ENCODE results near the gene C2.

Gene C2

GRCh38 chr6:31952890-31953289, 25.4 kb downstream of the C2 start:
- in situ Hi-C loops (cut with MboI; ENCODE audit: low sequenced_read_pairs), result loop anchor here (25.0 kb wide), 1 partner anchor 291 kb away; the partner anchor contains the start of genes APOM, BAG6, C6orf47 and CSNK2B

GRCh38 chr6:31954511-31954910, 27.0 kb downstream of the C2 start:
- in situ Hi-C loops (cut with MboI; ENCODE audit: low sequenced_read_pairs), result loop anchor here (25.0 kb wide), 1 partner anchor 292 kb away; the partner anchor contains the start of genes APOM, BAG6, C6orf47 and CSNK2B

- in situ Hi-C loops (cut with MboI; ENCODE audit: low sequenced_read_pairs), result loop anchor here (25.0 kb wide), 1 partner anchor 294 kb away; the partner anchor contains the start of genes APOM, BAG6, C6orf47 and CSNK2B
Measured at GRCh38 chr6:31956796-31957195, 29.3 kb downstream of the C2 start.

- in situ Hi-C loops (cut with MboI; ENCODE audit: low sequenced_read_pairs), result loop anchor here (25.0 kb wide), 1 partner anchor 296 kb away; the partner anchor contains the start of genes APOM, BAG6, C6orf47 and CSNK2B
Measured at GRCh38 chr6:31958412-31958740, 30.9 kb downstream of the C2 start.

GRCh38 chr6:31958741-31959739, 31.5 kb downstream of the C2 start, which contains the start of the genes NELFE and SKIC2:
TSS of gene NELFE (minus strand) at chr6:31958971. CDS start at chr6:31958446, 525 bp downstream.
TSS of gene SKIC2 (plus strand) at chr6:31959175. CDS start at chr6:31959193, 18 bp downstream.
- in situ Hi-C loops (cut with MboI; ENCODE audit: low sequenced_read_pairs), result loop anchor here (25.0 kb wide), 1 partner anchor 297 kb away; the partner anchor contains the start of genes APOM, BAG6, C6orf47 and CSNK2B

GRCh38 chr6:31961616-31962015, 34.1 kb downstream of the C2 start:
- in situ Hi-C loops (cut with MboI; ENCODE audit: low sequenced_read_pairs), result loop anchor here (25.0 kb wide), 1 partner anchor 299 kb away; the partner anchor contains the start of genes APOM, BAG6, C6orf47 and CSNK2B

- in situ Hi-C loops (cut with MboI; ENCODE audit: low sequenced_read_pairs), result loop anchor here (25.0 kb wide), 1 partner anchor 302 kb away; the partner anchor contains the start of genes APOM, BAG6, C6orf47 and CSNK2B
Measured at GRCh38 chr6:31963921-31964320, 36.4 kb downstream of the C2 start.

- in situ Hi-C loops (cut with MboI; ENCODE audit: low sequenced_read_pairs), result loop anchor here (25.0 kb wide), 1 partner anchor 303 kb away; the partner anchor contains the start of genes APOM, BAG6, C6orf47 and CSNK2B
Measured at GRCh38 chr6:31965700-31966099, 38.2 kb downstream of the C2 start.

- in situ Hi-C loops (cut with MboI; ENCODE audit: low sequenced_read_pairs), result loop anchor here (25.0 kb wide), 1 partner anchor 304 kb away; the partner anchor contains the start of genes APOM, BAG6, C6orf47 and CSNK2B
Measured at GRCh38 chr6:31966506-31966905, 39.0 kb downstream of the C2 start.

- in situ Hi-C loops (cut with MboI; ENCODE audit: low sequenced_read_pairs), result loop anchor here (25.0 kb wide), 1 partner anchor 305 kb away; the partner anchor contains the start of genes APOM, BAG6, C6orf47 and CSNK2B
Measured at GRCh38 chr6:31966997-31967925, 39.7 kb downstream of the C2 start.

GRCh38 chr6:31967926-31968320, 40.4 kb downstream of the C2 start:
- in situ Hi-C loops (cut with MboI; ENCODE audit: low sequenced_read_pairs), result loop anchor here (25.0 kb wide), 1 partner anchor 306 kb away; the partner anchor contains the start of genes APOM, BAG6, C6orf47 and CSNK2B

- in situ Hi-C loops (cut with MboI; ENCODE audit: low sequenced_read_pairs), result loop anchor here (25.0 kb wide), 1 partner anchor 306 kb away; the partner anchor contains the start of genes APOM, BAG6, C6orf47 and CSNK2B
Measured at GRCh38 chr6:31968326-31968725, 40.8 kb downstream of the C2 start.

GRCh38 chr6:31968791-31969711, 41.5 kb downstream of the C2 start:
- in situ Hi-C loops (cut with MboI; ENCODE audit: low sequenced_read_pairs), result loop anchor here (25.0 kb wide), 1 partner anchor 307 kb away; the partner anchor contains the start of genes APOM, BAG6, C6orf47 and CSNK2B

- in situ Hi-C loops (cut with MboI; ENCODE audit: low sequenced_read_pairs), result loop anchor here (25.0 kb wide), 1 partner anchor 308 kb away; the partner anchor contains the start of genes APOM, BAG6, C6orf47 and CSNK2B
Measured at GRCh38 chr6:31969712-31970603, 42.4 kb downstream of the C2 start.

- in situ Hi-C loops (cut with MboI; ENCODE audit: low sequenced_read_pairs), result loop anchor here (25.0 kb wide), 1 partner anchor 308 kb away; the partner anchor contains the start of genes APOM, BAG6, C6orf47 and CSNK2B
Measured at GRCh38 chr6:31970604-31971271, 43.2 kb downstream of the C2 start.

GRCh38 chr6:31971279-31971992, 43.9 kb downstream of the C2 start:
- in situ Hi-C loops (cut with MboI; ENCODE audit: low sequenced_read_pairs), result loop anchor here (25.0 kb wide), 1 partner anchor 309 kb away; the partner anchor contains the start of genes APOM, BAG6, C6orf47 and CSNK2B

All from HL-60/S4 treated with phorbol 12-myristate 13-acetate at 8.2 ng/mL for 4 days and 3 days (cell line).